Fibroblast of skin of abdomen (primary cell): Measurements from ENCODE around the gene QPCTL.
A peak's percentile ranks its signal among the peaks of the same experiment; 100 is the strongest.
"Not testable (repeated sequence)": the region's sequence is repeated elsewhere in the genome, so short reads cannot be mapped to it uniquely, and the experiment has no call there.

ENCODE experiments used
- DNase-seq: peaks from one replicate; pipeline ENCODE4 v3.0.0-alpha.2; 2013

The QPCTL gene

GRCh38 chr19:45717131-45717982 is 24.9 kb downstream of the QPCTL start:
- DNase-seq, result peak; percentile 99

DNA sequence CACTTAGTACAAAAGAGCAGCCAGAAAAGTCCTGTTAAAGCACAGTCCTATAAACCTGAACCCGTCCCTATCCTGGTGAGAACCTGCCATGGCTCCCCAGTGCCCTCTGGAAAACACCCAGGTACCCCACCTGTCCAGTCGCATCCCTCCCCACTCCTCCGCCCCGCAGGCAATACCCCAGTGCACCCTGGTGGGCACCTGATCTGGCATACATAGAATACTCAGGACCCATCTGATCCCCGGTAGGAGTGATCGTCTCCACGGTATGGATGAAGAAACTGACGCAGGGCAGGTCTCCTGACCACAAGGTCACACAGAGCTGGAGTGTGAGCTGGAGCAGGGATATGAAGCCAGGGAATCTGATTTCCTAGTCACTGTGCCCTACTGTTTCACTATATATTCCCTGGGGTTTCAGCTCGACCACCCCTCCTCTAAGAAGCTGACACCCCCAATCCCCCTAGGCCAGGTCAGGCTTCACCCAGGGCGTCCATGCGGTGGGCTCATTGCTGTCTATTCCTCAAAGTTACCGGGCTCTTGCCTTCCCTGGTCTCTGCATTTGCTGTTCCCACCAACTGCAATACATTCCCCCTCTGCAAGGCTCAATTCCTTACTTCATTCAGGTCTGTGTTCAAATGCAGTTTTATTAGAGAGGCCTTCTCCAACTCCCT is 25.7 kb downstream of the QPCTL start:
- no peak for DNase-seq

GRCh38 chr19:45720065-45720464 is 27.6 kb downstream of the QPCTL start:
- DNase-seq, result not testable (repeated sequence)

- DNase-seq, result not testable (repeated sequence)
Measured at GRCh38 chr19:45728683-45729082, 36.2 kb downstream of the QPCTL start.

- no peak for DNase-seq
Measured at GRCh38 chr19:45729800-45730290, 37.4 kb downstream of the QPCTL start.

DNA sequence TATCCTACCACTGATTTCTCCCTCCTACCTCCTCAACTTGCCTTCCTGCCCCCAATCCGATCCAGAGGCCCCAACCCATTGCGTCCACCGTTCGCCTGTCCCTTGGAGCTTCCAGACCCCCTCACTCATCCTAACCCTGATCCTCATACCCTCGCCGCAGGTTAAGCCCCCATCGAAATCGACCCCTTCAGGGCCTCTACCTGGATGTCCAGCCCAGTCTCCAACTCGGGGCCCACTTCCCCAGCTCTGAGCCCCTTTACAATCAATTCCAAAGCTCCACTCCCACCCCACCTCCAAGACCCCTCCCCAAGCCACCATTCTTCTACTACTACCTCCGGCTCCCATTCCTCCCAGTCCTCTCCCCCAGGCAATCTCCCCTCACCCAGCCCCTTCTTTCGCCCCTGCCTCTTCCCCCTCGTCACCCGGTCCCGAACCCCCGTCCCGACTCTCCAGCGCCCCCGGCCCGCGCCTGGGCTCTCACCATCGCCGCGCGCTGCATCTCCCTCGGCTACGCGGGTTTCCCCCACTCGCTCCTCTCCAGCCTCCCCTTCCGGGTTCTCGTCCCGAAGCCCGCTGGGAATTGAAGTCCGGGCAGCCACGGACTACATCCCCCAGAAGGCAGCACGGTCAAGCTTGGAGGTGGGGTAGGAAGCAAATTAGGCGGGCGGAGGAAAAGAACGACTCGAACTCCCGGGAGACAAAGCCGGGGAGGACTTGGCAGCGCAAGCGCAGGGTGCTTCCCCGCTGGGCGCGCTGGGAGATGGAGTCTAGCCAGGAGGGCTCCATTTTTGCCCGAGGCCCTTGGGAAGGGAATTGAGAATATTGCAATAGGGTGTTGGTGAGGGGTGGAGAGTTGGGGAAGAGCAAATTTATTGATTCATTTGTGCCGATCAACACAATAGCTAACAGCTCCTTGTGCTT is 38.2 kb downstream of the QPCTL start, which contains the start of gene FBXO46:
Gene FBXO46 (minus strand): TSS at position 529 of the 921 bp plus-strand sequence. CDS start 17,401 bp downstream, outside the sequence.
- peak; percentile 99 for DNase-seq

- DNase-seq, result no peak
Measured at GRCh38 chr19:45733160-45733810, 40.8 kb downstream of the QPCTL start, which contains the start of gene MEIOSIN. Gene MEIOSIN, plus strand, starts transcription at chr19:45733439. Its CDS starts 1,938 bp downstream, at chr19:45735377.

DNA sequence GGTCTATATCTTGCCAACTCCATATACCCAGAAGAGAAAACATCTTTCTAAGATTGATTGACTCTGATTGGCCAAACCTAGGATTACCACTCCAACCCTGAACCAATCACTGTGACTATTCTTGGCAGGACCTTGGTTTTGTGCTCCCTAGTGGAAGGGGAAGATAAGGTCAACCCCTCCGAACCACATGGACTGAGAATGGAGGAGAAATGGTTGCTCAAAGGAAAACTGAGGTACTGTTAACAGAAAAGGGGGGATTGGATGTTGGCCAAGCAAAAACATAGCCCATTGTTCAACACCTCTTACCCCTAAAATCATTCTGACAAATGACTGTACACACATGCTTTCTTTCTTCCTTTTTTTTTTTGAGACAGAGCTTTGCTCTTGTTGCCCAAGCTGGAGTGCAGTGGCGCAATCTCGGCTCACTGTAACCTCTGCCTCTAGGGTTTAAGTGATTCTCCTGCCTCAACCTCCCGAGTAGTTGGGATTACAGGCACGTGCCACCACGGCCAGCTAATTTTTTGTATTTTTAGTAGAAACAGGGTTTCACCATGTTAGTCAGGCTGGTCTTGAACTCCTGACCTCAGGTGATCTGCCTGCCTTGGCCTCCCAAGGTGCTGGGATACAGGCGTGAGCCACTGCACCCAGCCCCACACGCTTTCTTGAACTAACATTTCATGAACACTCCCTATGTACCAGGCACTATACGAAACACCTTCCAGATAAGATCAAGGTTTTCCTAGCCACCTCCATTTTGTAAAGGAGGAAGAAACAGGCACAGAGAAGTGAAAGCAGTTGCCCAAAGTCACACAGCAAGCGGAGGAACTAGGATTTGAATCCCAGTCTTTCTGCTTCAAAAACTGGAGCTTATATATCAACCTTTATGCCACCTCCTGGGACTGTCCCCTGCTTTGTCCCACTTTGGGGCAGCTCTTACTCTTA is 47.3 kb downstream of the QPCTL start:
- no peak for DNase-seq

DNA sequence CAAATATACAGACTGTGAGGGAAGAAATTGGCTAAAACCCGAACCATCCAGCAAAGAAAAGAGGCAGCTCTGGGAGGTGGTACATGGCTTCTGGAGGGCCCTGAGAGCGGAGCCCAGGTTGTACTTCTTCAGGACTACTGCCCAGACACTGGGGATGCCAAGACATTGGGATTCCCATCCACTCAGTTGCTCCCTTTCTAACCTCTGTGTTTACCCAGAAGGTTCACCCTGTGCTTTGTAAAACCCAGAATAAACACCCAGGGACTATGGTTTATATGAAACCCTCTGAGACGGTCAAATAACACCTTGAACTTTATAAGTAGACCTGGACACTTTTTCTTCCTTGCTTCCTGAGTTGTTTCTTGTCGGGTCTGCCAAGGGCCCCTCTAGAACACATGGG is 50.5 kb downstream of the QPCTL start:
- DNase-seq, result no peak

DNA sequence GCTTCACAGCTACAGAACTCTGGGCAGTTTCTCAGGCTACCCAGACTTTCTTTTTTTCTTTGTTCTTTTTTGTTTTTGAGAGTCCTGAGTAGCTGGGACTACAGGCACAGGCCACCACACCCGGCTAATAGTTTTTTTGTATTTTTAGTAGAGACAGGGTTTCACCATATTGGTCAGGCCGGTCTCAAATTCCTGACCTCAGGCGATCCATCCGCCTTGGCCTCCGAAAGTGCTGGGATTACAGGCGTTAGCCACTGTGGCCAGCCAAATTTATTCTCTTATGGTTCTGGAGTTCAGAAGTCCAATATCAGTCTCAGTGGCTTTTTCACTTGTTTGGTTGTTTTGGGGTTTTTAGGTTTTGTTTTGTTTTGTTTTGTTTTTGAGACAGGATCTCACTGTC is 53.1 kb downstream of the QPCTL start:
- DNase-seq, result no peak

DNA sequence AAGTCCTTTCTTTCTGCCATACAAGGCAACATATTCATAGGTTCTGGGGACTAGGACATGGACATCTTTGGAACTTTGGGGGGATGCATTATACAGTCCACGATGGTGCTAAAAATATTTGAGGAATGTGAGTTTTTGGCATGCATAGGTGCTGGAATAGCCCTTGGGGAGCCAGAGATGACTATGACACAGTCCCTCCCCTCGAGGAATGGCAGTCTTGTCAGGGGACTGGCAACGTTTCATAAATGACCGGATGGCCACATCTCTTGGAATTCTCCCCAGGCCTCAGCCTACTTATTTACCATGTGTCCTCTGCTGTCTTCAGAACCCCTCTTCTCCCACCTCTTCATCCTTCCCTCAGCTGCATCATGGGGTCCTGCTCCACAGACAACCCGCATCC is 54.4 kb downstream of the QPCTL start:
- no peak for DNase-seq

DNA sequence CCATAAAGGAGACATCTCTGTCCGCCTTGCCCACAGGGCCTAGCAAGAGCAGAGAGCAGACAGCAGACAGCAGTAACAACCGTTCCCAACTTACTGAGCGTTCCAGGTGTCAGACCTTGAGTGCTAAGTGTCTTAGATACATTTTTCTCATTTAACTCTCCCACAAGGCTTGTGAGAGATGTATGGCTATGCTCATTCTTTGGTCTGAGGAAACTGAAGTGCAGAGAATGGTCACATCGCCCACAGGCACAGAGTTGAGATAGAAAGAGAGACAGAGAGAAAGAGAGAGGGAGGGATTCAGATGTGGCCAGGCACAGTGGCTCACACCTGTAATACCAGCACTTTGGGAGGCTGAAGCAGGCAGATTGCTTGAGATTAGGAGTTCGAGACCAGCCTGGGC is 55.0 kb downstream of the QPCTL start:
- DNase-seq, result no peak

GRCh38 chr19:45751483-45751882 is 59.0 kb downstream of the QPCTL start:
- DNase-seq, result not testable (repeated sequence)

GRCh38 chr19:45752639-45753038 is 60.2 kb downstream of the QPCTL start:
- DNase-seq, result no peak

GRCh38 chr19:45753548-45753947 is 61.1 kb downstream of the QPCTL start:
- DNase-seq, result no peak
